Sigmoid colon (tissue), 7 donors: ENCODE data around the gene INPP5D. TPM values are rescaled to one million over a fixed set of nuclear protein-coding genes. Genes with fewer than 3 reads are reported as not detected.

Experiments used
- DNase-seq: peaks from one replicate; pipeline ENCODE4 v3.0.0-alpha.2; 2019
- H3K27ac ChIP-seq, 4 donors: fragments of 200-600 bp; sonication (generic); one replicate each; pipeline ENCODE4 v1.5.1; 2016 to 2019; ENCODE audit warnings: mild to moderate bottlenecking in 1 of 4
- H3K27me3 ChIP-seq, 3 donors: fragments of 200-600 bp; sonication (generic); one replicate each; pipeline ENCODE4 v1.5.1; 2019; ENCODE audit warnings: mild to moderate bottlenecking in 1 of 3
- H3K36me3 ChIP-seq, 4 donors: fragments of 200-600 bp; sonication (generic); one replicate each; pipeline ENCODE4 v1.5.1; 2016 to 2019
- H3K4me1 ChIP-seq, 4 donors: fragments of 200-600 bp; sonication (generic); one replicate each; pipeline ENCODE4 v1.5.1; 2017 to 2019
- H3K4me3 ChIP-seq, 4 donors: fragments of 200-600 bp; sonication (generic); one replicate each; pipeline ENCODE4 v1.5.1; 2017 to 2019; ENCODE audit warnings: mild to moderate bottlenecking in 2 of 4, moderate library complexity in 1 of 4
- H3K9me3 ChIP-seq, 4 donors: fragments of 200-600 bp in 3 of 4; sonication (generic) in 3 of 4; one replicate each; pipeline versions ENCODE4 v1.5.1 to v1.6.1; 2013 to 2019
- EP300 ChIP-seq, 4 donors: sonication (generic); formaldehyde crosslinking; IDR thresholded peaks; one replicate each; pipeline ENCODE4 v1.6.1; 2017; ENCODE audit warnings: antibody characterized with exemption in 4 of 4
- POLR2A ChIP-seq, 2 donors: fragments of 450-650 bp; IDR thresholded peaks; one replicate each; pipeline ENCODE4 v1.6.1; 2016; ENCODE audit warnings: antibody characterized with exemption in 2 of 2, mild to moderate bottlenecking in 2 of 2, moderate library complexity in 2 of 2
- POLR2AphosphoS5 ChIP-seq, 4 donors: sonication (generic); formaldehyde crosslinking; IDR thresholded peaks; one replicate each; pipeline ENCODE4 v1.6.1; 2017; ENCODE audit warnings: antibody characterized with exemption in 4 of 4
- WGBS, 2 donors: extraction: QIAGEN DNeasy Blood & Tissue Kit; methylation state at CpG; one replicate each; pipeline ENCODE4 v1.1.7; 2013; 5-methylcytosine and 5-hydroxymethylcytosine counted together
- intact Hi-C: fragments of 100-400 bp; cut with DNase I; formaldehyde crosslinking; loops from one replicate; pipeline ENCODE4 v1.15.1; 2023
- polyA plus RNA-seq, 3 donors: library from polyadenylated mRNA; stranded (reverse); fragments of 200-250 nt; gene quantifications; one replicate each; pipeline ENCODE4 v1.2.3, GENCODE V29; 2013
- total RNA-seq, 4 donors: library from RNA; depleted of rRNA; stranded (reverse); fragments of >200 nt; gene quantifications; one replicate each; pipeline ENCODE4 v1.1.0, GENCODE V29; 2016
- TF ChIP-seq, protein P1 (sequence below), 4 experiments: fragments of 450-650 bp in 3 of 4; fragments of 200-600 bp in 1 of 4; IDR thresholded peaks; one replicate each; pipeline ENCODE4 v1.5.1; 2016 to 2019; ENCODE audit warnings: antibody characterized with exemption in 4 of 4, mild to moderate bottlenecking in 3 of 4, moderate library complexity in 2 of 4
- donor health status: healthy with polysubstance abuse.
- donor health status: Bipolar disorder and iron deficiency.
- donor health status: healthy.

Gene INPP5D
- total and polyA plus RNA-seq, 7 donors, result 4.2 to 44.8 (median 8.7) TPM

DNA sequence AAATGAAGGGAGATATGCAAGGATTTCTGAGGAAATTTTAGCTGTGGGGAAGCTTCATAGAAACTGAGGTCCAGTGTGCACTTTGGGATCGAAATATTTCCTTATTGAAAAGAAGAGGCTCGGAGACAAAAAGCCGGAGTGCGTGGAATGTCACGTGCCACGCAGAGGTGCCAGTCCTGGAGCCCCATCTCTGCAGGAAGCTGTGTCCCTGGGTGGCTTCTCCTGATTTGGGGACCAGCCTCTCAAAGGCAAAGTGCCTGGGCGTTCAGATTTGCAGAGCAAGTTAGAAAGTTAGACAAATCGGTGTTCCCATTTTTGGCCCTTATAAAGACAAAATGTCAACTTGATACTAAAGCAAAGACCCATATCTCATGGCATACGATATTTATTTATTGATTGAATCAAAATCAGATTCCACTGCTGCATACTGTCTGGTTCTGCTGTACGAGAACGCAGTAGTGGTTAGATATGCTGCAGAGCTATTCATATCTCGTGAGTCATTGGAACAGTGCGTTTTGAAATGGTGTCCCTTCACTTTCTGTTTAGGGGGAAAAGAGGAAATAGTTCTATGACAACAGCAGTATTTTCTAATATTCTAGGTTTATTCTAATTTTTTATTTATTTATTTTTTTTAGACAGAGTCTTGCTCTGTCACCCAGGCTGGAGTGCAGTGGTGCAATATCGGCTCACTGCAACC lies 182.2 kb downstream of the INPP5D start:
- no peak overlapping the region for H3K4me3 ChIP-seq
- H3K27me3 ChIP-seq, result no peaks in the 10 kb centered on the region
- 74 to 92% methylated on average over 14 of the region's 14 CpGs for WGBS, 2 donors
- TF ChIP-seq POLR2A (IDR thresholded peaks at IDR 0.05) (no peak), EP300 (IDR thresholded peaks at IDR 0.05) (no peak), POLR2AphosphoS5 (IDR thresholded peaks at IDR 0.05) (no peak)
- TF ChIP-seq, protein P1, sequence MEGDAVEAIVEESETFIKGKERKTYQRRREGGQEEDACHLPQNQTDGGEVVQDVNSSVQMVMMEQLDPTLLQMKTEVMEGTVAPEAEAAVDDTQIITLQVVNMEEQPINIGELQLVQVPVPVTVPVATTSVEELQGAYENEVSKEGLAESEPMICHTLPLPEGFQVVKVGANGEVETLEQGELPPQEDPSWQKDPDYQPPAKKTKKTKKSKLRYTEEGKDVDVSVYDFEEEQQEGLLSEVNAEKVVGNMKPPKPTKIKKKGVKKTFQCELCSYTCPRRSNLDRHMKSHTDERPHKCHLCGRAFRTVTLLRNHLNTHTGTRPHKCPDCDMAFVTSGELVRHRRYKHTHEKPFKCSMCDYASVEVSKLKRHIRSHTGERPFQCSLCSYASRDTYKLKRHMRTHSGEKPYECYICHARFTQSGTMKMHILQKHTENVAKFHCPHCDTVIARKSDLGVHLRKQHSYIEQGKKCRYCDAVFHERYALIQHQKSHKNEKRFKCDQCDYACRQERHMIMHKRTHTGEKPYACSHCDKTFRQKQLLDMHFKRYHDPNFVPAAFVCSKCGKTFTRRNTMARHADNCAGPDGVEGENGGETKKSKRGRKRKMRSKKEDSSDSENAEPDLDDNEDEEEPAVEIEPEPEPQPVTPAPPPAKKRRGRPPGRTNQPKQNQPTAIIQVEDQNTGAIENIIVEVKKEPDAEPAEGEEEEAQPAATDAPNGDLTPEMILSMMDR (IDR thresholded peaks at IDR 0.05), result no peak
- no peaks in the 10 kb centered on the region for H3K36me3 ChIP-seq
- H3K4me1 ChIP-seq, result no peaks in the 10 kb centered on the region
- intact Hi-C loops, result no loop called here
- DNase-seq, result no peak
- no peaks in the 10 kb centered on the region for H3K9me3 ChIP-seq
- peak overlapping the region in 1 of 4 donors; percentile 27 for H3K27ac ChIP-seq

DNA sequence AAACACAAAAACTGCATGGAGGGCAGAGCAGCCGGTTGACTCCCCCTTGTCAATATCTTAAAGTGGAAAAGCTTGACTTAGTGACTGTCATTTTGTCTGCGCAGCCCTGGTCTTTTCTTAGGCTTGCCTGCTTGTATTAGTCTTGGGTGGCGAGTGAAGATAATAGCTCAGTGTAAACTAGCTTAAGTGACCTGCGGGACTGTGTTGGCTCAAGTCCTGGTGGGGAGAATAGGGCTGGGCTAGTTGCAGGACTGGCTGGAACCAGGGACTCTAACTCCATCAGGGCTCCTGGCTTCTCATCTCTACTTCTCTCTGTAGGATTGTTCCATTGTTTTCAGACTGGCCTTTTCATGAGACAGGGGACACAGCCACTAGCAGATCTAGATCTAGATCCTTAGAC lies 183.2 kb downstream of the INPP5D start:
- no peaks in the 10 kb centered on the region for H3K4me1 ChIP-seq
- H3K27me3 ChIP-seq, result no peaks in the 10 kb centered on the region
- H3K27ac ChIP-seq, result no peak overlapping the region
- H3K4me3 ChIP-seq, result no peak overlapping the region
- intact Hi-C loops, result no loop called here
- DNase-seq, result no peak
- no peaks in the 10 kb centered on the region for H3K36me3 ChIP-seq
- no peaks in the 10 kb centered on the region for H3K9me3 ChIP-seq
- no peak for TF ChIP-seq POLR2AphosphoS5 (IDR thresholded peaks at IDR 0.05)
- no peak for TF ChIP-seq EP300 (IDR thresholded peaks at IDR 0.05)
- no peak for TF ChIP-seq POLR2A (IDR thresholded peaks at IDR 0.05)
- 79 to 84% methylated on average over 4 of the region's 4 CpGs for WGBS, 2 donors

DNA sequence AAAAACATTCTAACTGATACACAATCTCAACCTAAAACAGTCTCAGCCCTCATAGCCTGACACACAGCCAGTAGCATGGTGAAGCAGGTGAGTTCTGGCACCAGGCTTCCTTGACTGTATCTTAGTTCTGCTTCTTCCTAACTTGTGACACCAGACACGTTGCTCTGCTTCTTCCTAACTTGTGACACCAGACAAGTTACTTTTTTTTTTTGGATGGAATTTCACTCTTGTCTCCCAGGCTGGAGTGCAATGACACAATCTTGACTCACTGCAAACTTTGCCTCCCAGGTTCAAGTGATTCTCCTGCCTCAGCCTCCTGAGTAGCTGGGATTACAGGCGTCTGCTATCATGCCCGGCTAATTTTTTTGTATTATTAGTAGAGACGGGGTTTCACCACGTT lies 184.7 kb downstream of the INPP5D start:
- WGBS, 2 donors, result 64 to 81% methylated on average over 5 of the region's 5 CpGs
- TF ChIP-seq EP300 (IDR thresholded peaks at IDR 0.05) (no peak), POLR2A (IDR thresholded peaks at IDR 0.05) (no peak), POLR2AphosphoS5 (IDR thresholded peaks at IDR 0.05) (no peak)
- TF ChIP-seq, protein P1 (IDR thresholded peaks at IDR 0.05), result no peak
- intact Hi-C loops, result no loop called here
- H3K9me3 ChIP-seq, result no peaks in the 10 kb centered on the region
- H3K27ac ChIP-seq, result no peak overlapping the region
- no peaks in the 10 kb centered on the region for H3K36me3 ChIP-seq
- H3K4me3 ChIP-seq, result no peak overlapping the region
- no peak for DNase-seq
- H3K4me1 ChIP-seq, result no peaks in the 10 kb centered on the region
- H3K27me3 ChIP-seq, result no peaks in the 10 kb centered on the region

DNA sequence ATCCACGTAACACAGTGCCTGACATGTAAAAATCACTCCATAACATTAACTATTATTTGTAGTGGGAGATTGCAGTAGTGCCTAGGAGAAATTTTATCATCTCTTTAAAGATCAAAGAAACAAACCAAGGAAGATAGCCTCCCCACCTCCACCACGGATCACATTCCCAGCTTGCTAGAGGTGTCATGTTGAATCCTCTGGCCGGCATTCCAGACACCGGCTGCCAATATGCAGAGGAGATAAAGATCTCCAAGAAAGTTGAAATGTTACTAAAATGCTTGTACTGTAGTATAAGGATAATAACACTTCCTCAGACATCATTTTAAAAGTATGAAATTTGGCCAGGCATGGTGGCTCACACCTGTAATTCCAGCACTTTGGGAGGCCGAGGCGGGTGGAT lies 185.3 kb downstream of the INPP5D start:
- TF ChIP-seq, protein P1 (IDR thresholded peaks at IDR 0.05), result no peak
- TF ChIP-seq POLR2AphosphoS5 (IDR thresholded peaks at IDR 0.05) (no peak), EP300 (IDR thresholded peaks at IDR 0.05) (no peak), POLR2A (IDR thresholded peaks at IDR 0.05) (no peak)
- Histone ChIP-seq H3K36me3 (no peaks in the 10 kb centered on the region), H3K9me3 (no peaks in the 10 kb centered on the region), H3K27ac (no peak overlapping the region), H3K4me3 (no peak overlapping the region), H3K4me1 (no peaks in the 10 kb centered on the region), H3K27me3 (no peaks in the 10 kb centered on the region)
- intact Hi-C loops, result no loop called here
- 89 to 91% methylated on average over 6 of the region's 6 CpGs for whole genome bisulfite sequencing, 2 donors
- no peak for DNase-seq

DNA sequence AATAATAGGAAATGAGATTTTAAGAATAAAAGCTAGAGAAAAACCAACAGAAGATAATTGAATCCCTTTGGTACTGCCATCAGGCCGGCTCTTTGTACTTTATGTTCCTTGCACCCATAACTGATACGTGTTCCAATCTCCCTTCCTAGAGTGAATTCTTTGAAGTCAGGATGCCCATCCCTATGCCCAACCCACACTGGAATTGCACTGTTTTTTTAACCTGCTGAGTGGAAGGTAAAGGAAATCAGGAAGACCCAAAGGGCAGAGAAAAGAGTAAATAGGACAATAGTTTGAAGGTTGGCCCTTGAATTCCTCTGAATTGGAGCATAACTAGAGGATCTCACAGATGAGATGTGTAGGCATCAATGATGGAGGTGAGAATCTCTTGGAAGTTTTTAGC lies 187.0 kb downstream of the INPP5D start:
- Histone ChIP-seq H3K27ac (no peak overlapping the region), H3K27me3 (no peaks in the 10 kb centered on the region), H3K36me3 (no peaks in the 10 kb centered on the region), H3K9me3 (no peaks in the 10 kb centered on the region), H3K4me3 (no peak overlapping the region), H3K4me1 (peaks cover 0 to 3% (median 0%) of the 10 kb centered on the region in 4 donors)
- intact Hi-C loops, result no loop called here
- DNase-seq, result no peak
- 19 to 69% methylated on average over 2 of the region's 2 CpGs for WGBS, 2 donors
- TF ChIP-seq, protein P1 (IDR thresholded peaks at IDR 0.05), result no peak
- TF ChIP-seq POLR2AphosphoS5 (IDR thresholded peaks at IDR 0.05) (no peak), POLR2A (IDR thresholded peaks at IDR 0.05) (no peak), EP300 (IDR thresholded peaks at IDR 0.05) (no peak)
